ENCODE results near the gene MACIR.

The MACIR gene

GRCh38 chr5:103290846-103291245 lies 32.3 kb downstream of the MACIR start:
- ATAC-seq: no peak
- no peak for DNase-seq
- Mint-ChIP-seq H3K27me3 (no peaks in the 10 kb centered on the region), H3K36me3 (ENCODE audit: low read depth) (no peaks in the 10 kb centered on the region), H3K27ac (no peak overlapping the region), H3K4me1 (no peaks in the 10 kb centered on the region), H3K4me3 (no peak overlapping the region), H3K9me3 (no peaks in the 10 kb centered on the region)

GRCh38 chr5:103291606-103292005 lies 33.0 kb downstream of the MACIR start:
- Mint-ChIP-seq H3K9me3 (no peaks in the 10 kb centered on the region), H3K36me3 (ENCODE audit: low read depth) (no peaks in the 10 kb centered on the region), H3K27ac (no peak overlapping the region), H3K4me1 (no peaks in the 10 kb centered on the region), H3K27me3 (no peaks in the 10 kb centered on the region), H3K4me3 (no peak overlapping the region)
- ATAC-seq: no peak
- DNase-seq: no peak

- Mint-ChIP-seq H3K36me3 (ENCODE audit: low read depth) (no peaks in the 10 kb centered on the region), H3K4me3 (no peak overlapping the region), H3K27me3 (no peaks in the 10 kb centered on the region), H3K4me1 (no peaks in the 10 kb centered on the region), H3K9me3 (no peaks in the 10 kb centered on the region), H3K27ac (no peak overlapping the region)
- ATAC-seq (no peak), DNase-seq (no peak)
Observed at GRCh38 chr5:103293099-103293498, 34.5 kb downstream of the MACIR start.

DNA sequence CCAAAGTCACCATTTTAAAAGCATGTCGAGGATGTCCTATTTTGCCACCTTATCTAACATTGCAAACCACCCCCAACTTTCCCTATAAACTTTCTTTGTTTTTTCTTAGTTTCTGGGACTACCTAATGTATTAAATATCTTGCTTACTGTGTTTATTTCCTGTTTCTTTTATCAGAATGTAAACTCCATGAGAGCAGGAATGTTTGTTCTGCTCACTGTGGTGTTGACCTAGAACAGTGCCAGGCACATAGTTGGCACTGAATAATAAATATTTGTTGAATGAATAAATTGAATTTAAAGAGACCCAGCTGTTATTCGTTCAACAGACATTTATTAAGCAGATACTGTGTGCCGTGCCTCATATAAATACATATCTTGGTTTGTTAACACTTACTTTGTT lies 35.2 kb downstream of the MACIR start:
- H3K4me3 Mint-ChIP-seq: no peak overlapping the region
- ATAC-seq: no peak

DNA sequence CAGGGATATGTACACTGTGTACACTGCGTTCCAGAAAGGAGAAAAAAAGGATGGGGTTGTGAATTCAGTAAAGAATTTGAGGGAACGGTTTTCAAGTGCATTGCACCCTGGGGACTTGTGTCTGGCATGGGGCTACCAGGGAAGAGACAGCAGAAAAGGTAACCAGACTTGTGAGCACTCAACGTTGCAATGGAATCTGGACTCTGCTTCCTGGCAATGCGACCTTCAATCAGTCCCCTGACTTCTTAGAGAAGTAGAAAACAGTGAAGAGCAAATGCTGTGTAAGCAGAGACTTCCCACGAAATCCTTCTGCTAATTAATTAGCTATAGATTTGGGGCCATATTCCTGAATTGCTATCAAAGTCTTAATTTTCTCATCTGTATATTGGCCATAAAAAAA lies 36.3 kb downstream of the MACIR start:
- DNase-seq: no peak
- Mint-ChIP-seq H3K36me3 (ENCODE audit: low read depth) (no peaks in the 10 kb centered on the region), H3K4me3 (no peak overlapping the region)

More for the DNA sequence above, 35.2 kb downstream of the MACIR start:
- Mint-ChIP-seq H3K9me3 (no peaks in the 10 kb centered on the region), H3K27ac (no peak overlapping the region), H3K27me3 (no peaks in the 10 kb centered on the region), H3K4me1 (no peaks in the 10 kb centered on the region), H3K36me3 (ENCODE audit: low read depth) (no peaks in the 10 kb centered on the region)
- DNase-seq: no peak

GRCh38 chr5:103295424-103295823 lies 36.9 kb downstream of the MACIR start:
- Mint-ChIP-seq H3K27ac (no peak overlapping the region), H3K4me1 (no peaks in the 10 kb centered on the region)
- no peak for DNase-seq

More for the DNA sequence above, 36.3 kb downstream of the MACIR start:
- ATAC-seq: no peak
- H3K27ac Mint-ChIP-seq: no peak overlapping the region
- H3K4me1 Mint-ChIP-seq: no peaks in the 10 kb centered on the region
- H3K9me3 Mint-ChIP-seq: no peaks in the 10 kb centered on the region
- no peaks in the 10 kb centered on the region for H3K27me3 Mint-ChIP-seq

DNA sequence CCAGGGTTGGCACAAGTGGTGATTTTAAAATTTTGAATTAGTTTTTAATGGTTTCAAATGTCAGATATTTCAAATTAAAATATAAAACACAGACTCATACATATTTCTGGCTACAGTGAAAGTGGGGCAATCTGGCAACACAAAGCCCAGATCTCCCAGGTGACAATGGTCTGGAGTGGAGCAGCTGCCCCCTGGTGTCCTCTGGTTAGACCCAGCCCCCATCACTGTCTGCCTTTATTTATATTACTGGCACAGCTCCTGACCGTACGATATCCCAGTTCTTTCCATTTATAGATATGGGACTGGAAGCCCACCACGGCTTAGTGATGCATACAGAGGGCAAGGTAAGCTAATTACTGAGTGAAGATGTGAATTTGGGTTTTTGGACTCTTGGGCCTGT lies 37.3 kb downstream of the MACIR start:
- H3K4me1 Mint-ChIP-seq: no peaks in the 10 kb centered on the region
- H3K36me3 Mint-ChIP-seq (ENCODE audit: low read depth): no peaks in the 10 kb centered on the region
- DNase-seq (no peak), ATAC-seq (no peak)
- no peaks in the 10 kb centered on the region for H3K9me3 Mint-ChIP-seq
- H3K4me3 Mint-ChIP-seq: no peak overlapping the region
- H3K27ac Mint-ChIP-seq: no peak overlapping the region
- no peaks in the 10 kb centered on the region for H3K27me3 Mint-ChIP-seq

More at GRCh38 chr5:103295424-103295823, 36.9 kb downstream of the MACIR start:
- Mint-ChIP-seq H3K4me3 (no peak overlapping the region), H3K36me3 (ENCODE audit: low read depth) (no peaks in the 10 kb centered on the region), H3K9me3 (no peaks in the 10 kb centered on the region), H3K27me3 (no peaks in the 10 kb centered on the region)
- ATAC-seq: no peak

DNA sequence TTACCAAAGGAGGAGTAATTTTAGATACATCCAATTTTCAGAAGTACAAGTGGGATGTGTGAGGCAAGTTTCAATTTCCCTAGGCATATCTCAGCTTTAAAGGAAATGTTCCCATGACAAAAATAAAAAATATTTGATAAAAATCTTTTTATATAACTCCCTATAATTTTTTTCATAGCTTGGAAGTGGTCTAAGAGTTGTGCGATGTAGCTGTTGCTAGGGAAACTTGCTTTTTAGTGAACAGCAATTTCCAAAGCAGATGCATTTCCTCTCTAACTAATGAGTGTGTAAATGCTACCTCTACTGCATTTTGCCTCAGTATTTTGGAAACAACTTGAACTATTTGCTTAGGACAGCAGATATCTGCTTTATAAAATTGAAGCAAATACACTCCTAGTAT lies 39.6 kb downstream of the MACIR start:
- Mint-ChIP-seq H3K27ac (no peak overlapping the region), H3K36me3 (ENCODE audit: low read depth) (no peaks in the 10 kb centered on the region), H3K4me1 (no peaks in the 10 kb centered on the region), H3K4me3 (no peak overlapping the region), H3K27me3 (no peaks in the 10 kb centered on the region), H3K9me3 (no peaks in the 10 kb centered on the region)
- DNase-seq (no peak), ATAC-seq (no peak)

GRCh38 chr5:103298607-103299188 lies 40.1 kb downstream of the MACIR start:
- no peak overlapping the region for H3K27ac Mint-ChIP-seq
- DNase-seq: no peak
- no peaks in the 10 kb centered on the region for H3K27me3 Mint-ChIP-seq
- H3K4me1 Mint-ChIP-seq: no peaks in the 10 kb centered on the region
- ATAC-seq: no peak
- H3K9me3 Mint-ChIP-seq: no peaks in the 10 kb centered on the region
- H3K4me3 Mint-ChIP-seq: no peak overlapping the region
- no peaks in the 10 kb centered on the region for H3K36me3 Mint-ChIP-seq (ENCODE audit: low read depth)

DNA sequence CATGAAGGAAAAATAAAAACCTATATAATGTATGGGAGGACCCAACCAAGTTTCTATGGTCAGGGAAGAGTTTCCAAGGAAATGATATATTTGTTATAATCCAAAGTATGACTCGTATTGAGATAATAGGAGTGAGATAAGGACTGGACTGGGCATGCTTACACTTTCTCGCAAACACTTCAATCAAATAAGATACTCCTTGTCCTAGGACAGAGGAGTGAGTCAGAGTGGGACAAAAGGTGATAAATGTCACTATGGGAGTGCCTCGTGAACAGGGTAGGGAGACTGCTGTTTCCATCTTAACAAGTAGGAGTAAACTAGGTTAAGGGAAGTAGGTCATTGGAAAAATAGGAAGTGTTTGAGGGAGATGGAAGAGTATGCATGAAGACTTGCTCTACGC lies 47.2 kb downstream of the MACIR start:
- H3K4me3 Mint-ChIP-seq: no peak overlapping the region
- no peaks in the 10 kb centered on the region for H3K36me3 Mint-ChIP-seq (ENCODE audit: low read depth)
- no peak for ATAC-seq
- H3K9me3 Mint-ChIP-seq: no peaks in the 10 kb centered on the region
- H3K27ac Mint-ChIP-seq: no peak overlapping the region
- no peaks in the 10 kb centered on the region for H3K4me1 Mint-ChIP-seq
- no peak for DNase-seq
- no peaks in the 10 kb centered on the region for H3K27me3 Mint-ChIP-seq

GRCh38 chr5:103307470-103307869 lies 48.9 kb downstream of the MACIR start:
- H3K9me3 Mint-ChIP-seq: no peaks in the 10 kb centered on the region
- no peak overlapping the region for H3K4me3 Mint-ChIP-seq
- no peaks in the 10 kb centered on the region for H3K4me1 Mint-ChIP-seq
- H3K36me3 Mint-ChIP-seq (ENCODE audit: low read depth): no peaks in the 10 kb centered on the region
- ATAC-seq (no peak), DNase-seq (no peak)
- peaks cover 2% of the 10 kb centered on the region for H3K27me3 Mint-ChIP-seq
- H3K27ac Mint-ChIP-seq: no peak overlapping the region

DNA sequence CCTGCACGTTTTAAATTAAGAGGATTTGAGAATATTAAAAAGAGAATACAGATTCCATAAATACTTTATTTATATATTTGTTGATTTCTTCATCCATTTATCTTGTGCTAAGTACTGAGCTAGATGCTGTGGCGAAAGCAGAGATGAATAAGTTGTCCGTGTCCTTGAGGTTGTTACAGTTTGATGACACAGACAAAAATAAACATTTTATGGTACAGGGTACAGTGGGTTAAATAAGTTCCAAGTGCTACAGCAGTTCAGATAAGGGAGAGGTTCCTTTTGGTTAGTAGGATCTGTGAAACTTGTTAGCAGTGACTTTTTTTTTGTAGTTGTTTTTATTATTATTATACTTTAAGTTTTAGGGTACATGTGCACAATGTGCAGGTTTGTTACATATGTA lies 50.2 kb downstream of the MACIR start:
- H3K4me3 Mint-ChIP-seq: no peak overlapping the region

DNA sequence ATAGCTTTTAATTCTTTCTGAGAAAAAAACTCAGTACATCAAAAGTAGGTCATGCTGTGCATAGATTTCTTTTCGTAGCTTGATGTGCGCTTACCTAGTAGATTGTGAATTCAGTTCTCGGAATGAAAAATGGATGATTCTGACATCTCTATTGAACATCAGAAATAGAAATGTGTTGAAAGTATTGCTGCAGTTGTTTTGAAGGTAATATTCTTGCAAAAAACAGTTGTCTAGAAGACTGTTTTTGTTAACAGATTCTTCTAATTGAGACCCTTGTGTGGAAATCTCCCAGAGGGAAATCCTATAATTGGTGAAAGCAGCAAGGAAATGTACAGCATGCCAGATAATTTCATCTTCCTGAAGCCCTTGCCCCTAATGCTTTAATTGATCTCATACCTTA lies 54.5 kb downstream of the MACIR start:
- DNase-seq (no peak), ATAC-seq (no peak)
- Mint-ChIP-seq H3K27me3 (peaks cover 9% of the 10 kb centered on the region), H3K4me1 (no peaks in the 10 kb centered on the region), H3K27ac (no peak overlapping the region), H3K4me3 (no peak overlapping the region), H3K36me3 (ENCODE audit: low read depth) (no peaks in the 10 kb centered on the region), H3K9me3 (no peaks in the 10 kb centered on the region)

More for the DNA sequence above, 50.2 kb downstream of the MACIR start:
- H3K4me1 Mint-ChIP-seq: no peaks in the 10 kb centered on the region
- ATAC-seq: no peak
- H3K27ac Mint-ChIP-seq: no peak overlapping the region
- no peaks in the 10 kb centered on the region for H3K36me3 Mint-ChIP-seq (ENCODE audit: low read depth)
- no peak for DNase-seq
- peaks cover 2% of the 10 kb centered on the region for H3K27me3 Mint-ChIP-seq
- H3K9me3 Mint-ChIP-seq: no peaks in the 10 kb centered on the region

GRCh38 chr5:103315455-103315854 lies 56.9 kb downstream of the MACIR start:
- H3K27me3 Mint-ChIP-seq: peaks cover 16% of the 10 kb centered on the region
- H3K4me1 Mint-ChIP-seq: no peaks in the 10 kb centered on the region
- no peak overlapping the region for H3K4me3 Mint-ChIP-seq
- DNase-seq (no peak), ATAC-seq (no peak)
- H3K36me3 Mint-ChIP-seq (ENCODE audit: low read depth): no peaks in the 10 kb centered on the region
- H3K27ac Mint-ChIP-seq: no peak overlapping the region
- H3K9me3 Mint-ChIP-seq: no peaks in the 10 kb centered on the region

DNA sequence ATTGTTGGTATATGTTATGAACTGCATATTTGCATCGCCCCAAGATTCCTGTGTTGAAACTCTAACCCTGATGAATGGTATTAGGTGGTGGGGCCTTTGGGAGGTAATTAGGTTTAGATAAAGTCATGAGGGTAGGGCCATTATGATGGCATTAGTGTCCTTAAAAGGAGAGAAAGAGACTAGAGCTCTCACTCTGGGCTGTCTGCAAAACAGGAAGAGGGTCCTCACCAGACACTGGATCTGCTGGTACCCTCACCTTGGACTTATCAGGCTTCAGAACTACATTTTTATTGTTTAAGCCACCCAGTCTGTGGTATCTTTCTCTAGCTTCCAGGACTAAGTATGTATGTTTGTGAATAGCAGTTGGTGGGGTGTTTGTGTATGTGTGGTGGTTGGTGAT lies 68.9 kb downstream of the MACIR start:
- H3K4me1 Mint-ChIP-seq: no peaks in the 10 kb centered on the region
- ATAC-seq: no peak

GRCh38 chr5:103327893-103328292 lies 69.3 kb downstream of the MACIR start:
- Mint-ChIP-seq H3K9me3 (no peaks in the 10 kb centered on the region), H3K4me3 (no peak overlapping the region), H3K4me1 (no peaks in the 10 kb centered on the region), H3K27me3 (peaks cover 6% of the 10 kb centered on the region), H3K36me3 (ENCODE audit: low read depth) (no peaks in the 10 kb centered on the region), H3K27ac (no peak overlapping the region)
- DNase-seq: no peak
- ATAC-seq: no peak

More for the DNA sequence above, 68.9 kb downstream of the MACIR start:
- no peak overlapping the region for H3K4me3 Mint-ChIP-seq
- no peak overlapping the region for H3K27ac Mint-ChIP-seq
- H3K27me3 Mint-ChIP-seq: peaks cover 6% of the 10 kb centered on the region
- no peaks in the 10 kb centered on the region for H3K36me3 Mint-ChIP-seq (ENCODE audit: low read depth)
- H3K9me3 Mint-ChIP-seq: no peaks in the 10 kb centered on the region
- DNase-seq: no peak
